ENCODE results near the gene TIPIN. TPM values are rescaled to one million over a fixed set of nuclear protein-coding genes. Genes with fewer than 3 reads are reported as not detected.

TIPIN gene
- total and polyA plus RNA-seq, 12 donors: 2.4 to 5.4 (median 3.4) TPM

DNA sequence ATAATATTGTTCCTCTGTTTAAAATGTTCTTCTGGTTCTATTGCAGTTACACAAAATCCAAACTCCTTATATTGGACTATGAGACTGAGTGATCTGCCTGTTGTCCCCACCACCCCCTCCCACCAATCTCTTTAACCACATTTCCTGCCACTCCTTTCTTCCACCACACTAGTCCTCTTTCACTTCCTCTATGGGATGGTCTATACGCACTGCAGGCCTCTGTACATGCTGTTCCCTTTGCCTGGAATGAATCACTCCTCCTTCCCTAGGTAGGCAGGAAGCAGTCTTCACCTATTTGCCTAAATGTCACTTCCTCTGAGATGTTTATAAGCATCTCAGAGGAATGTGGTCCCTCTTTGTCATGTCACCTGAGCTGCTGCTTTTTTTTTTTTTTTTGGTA, 34.2 kb upstream of the TIPIN start:
- WGBS, 2 donors: 62 to 81% methylated on average over 1 of the region's 1 CpG
- TF ChIP-seq, protein P1, sequence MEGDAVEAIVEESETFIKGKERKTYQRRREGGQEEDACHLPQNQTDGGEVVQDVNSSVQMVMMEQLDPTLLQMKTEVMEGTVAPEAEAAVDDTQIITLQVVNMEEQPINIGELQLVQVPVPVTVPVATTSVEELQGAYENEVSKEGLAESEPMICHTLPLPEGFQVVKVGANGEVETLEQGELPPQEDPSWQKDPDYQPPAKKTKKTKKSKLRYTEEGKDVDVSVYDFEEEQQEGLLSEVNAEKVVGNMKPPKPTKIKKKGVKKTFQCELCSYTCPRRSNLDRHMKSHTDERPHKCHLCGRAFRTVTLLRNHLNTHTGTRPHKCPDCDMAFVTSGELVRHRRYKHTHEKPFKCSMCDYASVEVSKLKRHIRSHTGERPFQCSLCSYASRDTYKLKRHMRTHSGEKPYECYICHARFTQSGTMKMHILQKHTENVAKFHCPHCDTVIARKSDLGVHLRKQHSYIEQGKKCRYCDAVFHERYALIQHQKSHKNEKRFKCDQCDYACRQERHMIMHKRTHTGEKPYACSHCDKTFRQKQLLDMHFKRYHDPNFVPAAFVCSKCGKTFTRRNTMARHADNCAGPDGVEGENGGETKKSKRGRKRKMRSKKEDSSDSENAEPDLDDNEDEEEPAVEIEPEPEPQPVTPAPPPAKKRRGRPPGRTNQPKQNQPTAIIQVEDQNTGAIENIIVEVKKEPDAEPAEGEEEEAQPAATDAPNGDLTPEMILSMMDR (IDR thresholded peaks at IDR 0.05): no peak

DNA sequence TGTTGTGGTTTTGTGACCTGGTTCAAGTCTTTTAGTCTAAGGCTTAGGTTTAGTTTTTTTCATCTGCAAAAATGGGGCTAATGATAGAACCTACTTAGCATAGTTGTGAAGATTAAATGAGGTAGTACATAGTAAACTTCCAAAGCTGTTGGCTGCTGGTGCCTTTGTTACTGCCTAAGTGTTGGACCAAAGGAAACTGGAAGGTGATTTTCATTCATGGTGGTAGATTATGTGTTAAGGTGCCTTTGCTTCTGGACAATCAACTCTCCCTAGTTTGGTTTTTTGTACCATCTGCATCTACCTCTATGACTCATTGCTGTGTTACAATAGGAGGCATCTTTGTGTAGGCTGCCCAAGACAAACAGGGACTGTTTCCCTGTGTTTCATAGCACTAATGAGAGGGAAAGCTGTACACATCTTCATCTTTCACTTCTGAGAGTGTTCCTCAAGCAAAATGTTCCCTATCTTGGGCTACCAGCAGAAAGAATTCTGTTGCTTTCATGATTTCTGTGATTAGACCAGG, 33.4 kb upstream of the TIPIN start:
- H3K4me3 ChIP-seq: no peak overlapping the region
- peaks cover 0 to 13% (median 0%) of the 10 kb centered on the region in 9 donors for H3K36me3 ChIP-seq
- TF ChIP-seq, protein P1 (IDR thresholded peaks at IDR 0.05): no peak
- peaks cover 4 to 86% (median 46%) of the 10 kb centered on the region in 9 donors for H3K4me1 ChIP-seq
- DNase-seq (no peak), ATAC-seq (no peak)
- peak overlapping the region in 1 of 10 donors; percentile 2 for H3K27ac ChIP-seq
- intact Hi-C loops (cut with DNase I): loop anchor here in 2 of 10 donors (5.0 kb wide), 1 partner anchor 107 kb away; the partner anchor contains the start of gene SNAPC5 (in 2 of the 2)
- H3K9me3 ChIP-seq: no peaks in the 10 kb centered on the region
- H3K27me3 ChIP-seq: no peaks in the 10 kb centered on the region

More for the DNA sequence above, 34.2 kb upstream of the TIPIN start:
- Histone ChIP-seq H3K27me3 (no peaks in the 10 kb centered on the region), H3K36me3 (peaks cover 0 to 13% (median 0%) of the 10 kb centered on the region in 9 donors), H3K9me3 (no peaks in the 10 kb centered on the region), H3K27ac (peak overlapping the region in 1 of 10 donors; percentile 2), H3K4me3 (no peak overlapping the region), H3K4me1 (peaks cover 3 to 87% (median 42%) of the 10 kb centered on the region in 9 donors)
- ATAC-seq: no peak
- intact Hi-C loops (cut with DNase I): no loop called here
- no peak for DNase-seq

DNA sequence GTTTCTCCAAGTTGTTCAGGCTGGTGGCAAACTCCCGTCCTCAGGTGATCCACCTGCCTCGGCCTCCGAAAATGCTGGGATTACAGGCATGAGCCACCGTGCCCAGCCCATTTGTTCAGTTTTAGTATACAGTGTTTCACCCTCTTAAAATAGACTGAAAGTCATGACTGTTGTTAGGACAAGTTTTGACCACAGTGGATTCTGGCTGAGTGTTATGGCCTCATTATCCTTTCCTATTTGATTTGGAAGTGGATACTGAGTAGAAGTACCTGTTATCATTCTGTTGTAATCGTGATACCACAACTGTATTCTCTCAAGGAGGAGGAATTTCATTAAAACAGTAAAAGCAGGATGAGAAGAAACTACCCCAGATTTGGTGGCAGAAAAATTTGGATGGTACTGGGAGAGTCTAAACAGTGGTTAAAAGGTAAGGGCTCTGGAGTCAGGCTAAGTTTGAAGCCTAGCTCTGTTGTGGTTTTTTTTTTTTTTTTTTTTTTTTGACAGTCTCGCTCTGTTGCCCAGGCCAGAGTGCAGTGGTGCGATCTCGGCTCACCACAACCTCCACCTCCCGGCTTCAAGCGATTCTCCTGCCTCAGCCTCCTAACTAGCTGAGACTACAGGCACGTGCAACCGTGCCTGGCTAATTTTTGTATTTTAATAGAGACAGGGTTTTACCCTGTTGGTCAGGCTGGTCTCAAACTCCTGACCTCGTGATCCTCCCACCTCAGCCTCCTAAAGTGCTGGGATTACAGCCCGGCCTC, 32.8 kb upstream of the TIPIN start:
- DNase-seq: no peak
- WGBS, 2 donors: 93 to 95% methylated on average over 14 of the region's 14 CpGs
- peak overlapping the region in 1 of 10 donors; percentile 93 for H3K4me3 ChIP-seq
- ATAC-seq: no peak
- no peaks in the 10 kb centered on the region for H3K9me3 ChIP-seq
- no peaks in the 10 kb centered on the region for H3K27me3 ChIP-seq
- TF ChIP-seq, protein P1 (IDR thresholded peaks at IDR 0.05): no peak
- H3K27ac ChIP-seq: peak overlapping the region in 1 of 10 donors; percentile 2
- intact Hi-C loops (cut with DNase I): loop anchor here in 2 of 10 donors (5.0 kb wide), 1 partner anchor 108 kb away; the partner anchor contains the start of gene SNAPC5 (in 2 of the 2)
- H3K4me1 ChIP-seq: peaks cover 4 to 81% (median 46%) of the 10 kb centered on the region in 9 donors
- H3K36me3 ChIP-seq: peaks cover 0 to 13% (median 0%) of the 10 kb centered on the region in 9 donors

DNA sequence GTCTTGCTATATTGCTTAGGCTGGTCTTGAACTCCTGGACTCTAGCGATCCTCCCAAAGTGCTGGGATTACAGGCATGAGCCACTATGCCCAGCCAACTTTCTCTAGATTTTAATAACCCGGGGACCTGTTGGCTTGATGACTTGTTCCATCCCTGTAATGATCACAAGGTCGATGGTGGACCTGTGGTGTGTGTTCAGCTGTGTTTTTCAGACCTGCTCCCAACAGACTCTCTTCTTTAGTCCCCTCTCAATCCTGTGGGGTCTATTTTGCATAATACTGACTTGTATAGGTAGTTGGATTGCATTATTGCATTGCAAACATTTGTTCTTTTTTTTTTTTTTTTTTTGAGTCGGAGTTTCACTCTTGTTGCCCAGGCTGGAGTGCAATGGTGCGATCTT, 32.1 kb upstream of the TIPIN start:
- Histone ChIP-seq H3K27ac (no peak overlapping the region), H3K9me3 (no peaks in the 10 kb centered on the region), H3K27me3 (no peaks in the 10 kb centered on the region), H3K36me3 (peaks cover 0 to 13% (median 0%) of the 10 kb centered on the region in 9 donors), H3K4me3 (peak overlapping the region in 4 of 10 donors; percentile 89 to 98 (median 94)), H3K4me1 (peaks cover 4 to 74% (median 46%) of the 10 kb centered on the region in 9 donors)
- intact Hi-C loops (cut with DNase I): loop anchor here in 2 of 10 donors (5.0 kb wide), 1 partner anchor 109 kb away; the partner anchor contains the start of gene SNAPC5 (in 2 of the 2)
- DNase-seq (no peak), ATAC-seq (no peak)
- TF ChIP-seq, protein P1 (IDR thresholded peaks at IDR 0.05): no peak
- WGBS, 2 donors: 81 to 89% methylated on average over 5 of the region's 5 CpGs
